GM12878 (cell line): Measurements from ENCODE around the gene FOXP1. TPM values are rescaled to one million over a fixed set of nuclear protein-coding genes. Genes with fewer than 3 reads are reported as not detected.

Experiments
- ATAC-seq: fragments of 200-7000 bp; cut with Tn5 transposase; 3 replicates; pipeline ENCODE4 v1.9.1; 2020; ENCODE audit warnings: mild to moderate bottlenecking, moderate library complexity
- BruUV-seq: library from RNA; stranded (reverse); fragments of 400-500 nt; replicated peaks from 2 replicates; lab custom pipeline; 2021; lab: Mats Ljungman, UMichigan
- CTCF ChIA-PET: fragments of 300-600 bp; sonication (Branson Sonifier 250); formaldehyde crosslinking; extraction: SDS; loops from one replicate; lab custom pipeline; 2021; ENCODE audit warnings: inconsistent platforms; lab: Yijun Ruan, JAX
- POLR2A ChIA-PET: fragments of 350-600 bp; formaldehyde crosslinking; extraction: SDS; loops from one replicate; lab custom pipeline; 2021; ENCODE audit warnings: inconsistent platforms; lab: Charles Lee
- RAD21 ChIA-PET: fragments of 300-600 bp; sonication (Branson Sonifier 250); formaldehyde crosslinking; loops from one replicate; lab custom pipeline; 2023; ENCODE audit warnings: antibody characterized with exemption; ENCODE audit not compliant: unreplicated experiment; lab: Charles Lee
- SMC1A ChIA-PET: fragments of 300-600 bp; sonication (Branson Sonifier 250); formaldehyde crosslinking; loops from one replicate; lab custom pipeline; 2023; ENCODE audit not compliant: unreplicated experiment, uncharacterized antibody; lab: Charles Lee
- DNase-seq: peaks from one replicate; pipeline ENCODE4 v3.0.0-alpha.2; 2011; ENCODE audit warnings: low read depth, low spot score
- FAIRE-seq: peaks from 3 replicates; lab custom pipeline; 2011; peaks lifted over from hg19 to GRCh38; lab: Jason Lieb, UNC
- H2AFZ ChIP-seq: 2 replicates; pipeline ENCODE4 v1.6.0; 2011; ENCODE audit warnings: low read depth, low read length, control low read depth; ENCODE audit not compliant: control insufficient read depth
- H3K27ac ChIP-seq: 2 replicates; pipeline ENCODE4 v1.5.1; 2011; ENCODE audit warnings: control low read depth; ENCODE audit not compliant: control insufficient read depth, insufficient read depth
- H3K27me3 ChIP-seq, 2 experiments: replicated peaks in 1 of 2; 2 replicates each; pipeline versions ENCODE4 v1.6.0 to v1.6.1; 2011; ENCODE audit warnings: low read length in 1 of 2; ENCODE audit not compliant: control insufficient read depth in 2 of 2, insufficient read depth in 2 of 2
- H3K36me3 ChIP-seq, 2 experiments: 2 replicates each; pipeline ENCODE4 v1.5.1; 2011; ENCODE audit warnings: low read length in 1 of 2; ENCODE audit not compliant: control insufficient read depth in 2 of 2, insufficient read depth in 2 of 2
- H3K4me1 ChIP-seq: 2 replicates; pipeline ENCODE4 v1.6.1; 2011; ENCODE audit warnings: mild to moderate bottlenecking, low read length, moderate library complexity, mixed read lengths; ENCODE audit not compliant: control insufficient read depth, insufficient read depth
- H3K4me2 ChIP-seq: 2 replicates; pipeline ENCODE4 v1.6.0; 2011; ENCODE audit warnings: control low read depth; ENCODE audit not compliant: control insufficient read depth, insufficient read depth
- H3K4me3 ChIP-seq: fragments of 200-600 bp; sonication (generic); 2 replicates; pipeline ENCODE4 v1.5.1; 2016
- H3K79me2 ChIP-seq: 2 replicates; pipeline ENCODE4 v1.6.0; 2011; ENCODE audit warnings: low read length; ENCODE audit not compliant: control insufficient read depth, insufficient read depth
- H3K9ac ChIP-seq: 2 replicates; pipeline ENCODE4 v1.8.0; 2011; ENCODE audit warnings: low read length, control low read depth, mixed read lengths; ENCODE audit not compliant: control insufficient read depth, insufficient read depth
- H3K9me3 ChIP-seq: replicated peaks from 3 replicates; pipeline ENCODE4 v1.5.1; 2011; ENCODE audit warnings: mild to moderate bottlenecking, low read length; ENCODE audit not compliant: control insufficient read depth, insufficient read depth
- H4K20me1 ChIP-seq: 2 replicates; pipeline ENCODE4 v1.6.0; 2011; ENCODE audit not compliant: control insufficient read depth, insufficient read depth
- BCL11A ChIP-seq: IDR thresholded peaks from 2 replicates; pipeline ENCODE4 v1.6.1; 2011; ENCODE audit warnings: low read depth, low read length
- E2F4 ChIP-seq: IDR thresholded peaks from 2 replicates; pipeline ENCODE4 v1.6.1; 2012; ENCODE audit warnings: low read depth, low read length, improper control_type of control experiment
- EP300 ChIP-seq, 2 experiments: fragments of 150-350 bp in 1 of 2; IDR thresholded peaks; 2 replicates each; pipeline ENCODE4 v1.6.1; 2011 to 2012; ENCODE audit warnings: low read depth in 2 of 2, low read length in 2 of 2, borderline replicate concordance in 1 of 2, improper control_type of control experiment in 1 of 2, inconsistent platforms in 1 of 2; ENCODE audit not compliant: control insufficient read depth in 1 of 2
- FOXK2 ChIP-seq: fragments of 450-650 bp; IDR thresholded peaks from 2 replicates; pipeline ENCODE4 v1.6.1; 2017; ENCODE audit warnings: mild to moderate bottlenecking, moderate library complexity
- TARDBP ChIP-seq: IDR thresholded peaks from 2 replicates; pipeline ENCODE4 v1.6.1; 2016; ENCODE audit warnings: borderline replicate concordance
- ZNF217 ChIP-seq: fragments of 450-650 bp; IDR thresholded peaks from 2 replicates; pipeline ENCODE4 v1.6.1; 2017; ENCODE audit warnings: antibody characterized with exemption, mild to moderate bottlenecking
- ZNF384 ChIP-seq: IDR thresholded peaks from 2 replicates; pipeline ENCODE4 v1.6.1; 2012; ENCODE audit warnings: low read depth, mild to moderate bottlenecking, low read length, improper control_type of control experiment, borderline replicate concordance
- WGBS: methylation state at CpG from one replicate; pipeline ENCODE4 v1.1.6; 2016; ENCODE audit warnings: low lambda C conversion rate; ENCODE audit not compliant: insufficient replicate concordance, insufficient coverage; ENCODE audit errors: missing lambda C conversion rate; 5-methylcytosine and 5-hydroxymethylcytosine counted together
- in situ Hi-C: fragments of 300-500 bp; cut with MboI; formaldehyde crosslinking; loops from 9 replicates; pipeline ENCODE4 v1.14.3; 2018; ENCODE audit warnings: mixed read lengths
- intact Hi-C: fragments of 100-400 bp; cut with micrococcal nuclease; formaldehyde crosslinking; loops from one replicate; pipeline ENCODE4 v1.14.2; 2022; ENCODE audit not compliant: unreplicated experiment
- polyA plus RNA-seq, 11 experiments: library from polyadenylated mRNA; depleted of rRNA in 4 of 11; unstranded in 6 of 11; stranded (reverse) in 5 of 11; fragments of >200 nt; fragmentation: Nextera tagmentation in 4 of 11; fragmentation: Illumina TruSeq in 1 of 11; extraction: Ambion mirVana in 4 of 11; extraction: Trizol in 1 of 11; gene quantifications; 1 replicate in 1 of 11; 2 replicates in 10 of 11; pipeline versions ENCODE4 v1.2.1 to v1.2.3, GENCODE V29; 2011 to 2016; ENCODE audit warnings: inconsistent platforms in 2 of 11, missing spikeins in 2 of 11, low read depth in 1 of 11
- total RNA-seq, 4 experiments: library from RNA; depleted of rRNA in 3 of 4; stranded (reverse); fragments of >200 nt in 3 of 4; fragmentation: Illumina TruSeq in 1 of 4; extraction: Trizol in 1 of 4; gene quantifications; 2 replicates each; pipeline versions ENCODE4 v1.2.1 to v1.2.3, GENCODE V29; 2013 to 2021
- TF ChIP-seq, protein P1 (sequence below): fragments of 450-650 bp; IDR thresholded peaks from 2 replicates; pipeline ENCODE4 v1.6.1; 2016; ENCODE audit warnings: mild to moderate bottlenecking, moderate library complexity, borderline replicate concordance
- TF ChIP-seq, protein P2 (sequence below): fragments of 450-650 bp; IDR thresholded peaks from 2 replicates; pipeline ENCODE4 v1.6.1; 2014; ENCODE audit warnings: mild to moderate bottlenecking

Gene FOXP1
- total and polyA plus RNA-seq, 10 of the 15 experiments (the other 5 are each of a cell fraction or from before 2014, with no cell fraction given), result 0.05 to 1.6 (median 0.20) TPM; not detected in 1

GRCh38 chr3:71530903-71531530 lies 52.5 kb downstream of the FOXP1 start:
- CTCF ChIA-PET, result no interaction called here

DNA sequence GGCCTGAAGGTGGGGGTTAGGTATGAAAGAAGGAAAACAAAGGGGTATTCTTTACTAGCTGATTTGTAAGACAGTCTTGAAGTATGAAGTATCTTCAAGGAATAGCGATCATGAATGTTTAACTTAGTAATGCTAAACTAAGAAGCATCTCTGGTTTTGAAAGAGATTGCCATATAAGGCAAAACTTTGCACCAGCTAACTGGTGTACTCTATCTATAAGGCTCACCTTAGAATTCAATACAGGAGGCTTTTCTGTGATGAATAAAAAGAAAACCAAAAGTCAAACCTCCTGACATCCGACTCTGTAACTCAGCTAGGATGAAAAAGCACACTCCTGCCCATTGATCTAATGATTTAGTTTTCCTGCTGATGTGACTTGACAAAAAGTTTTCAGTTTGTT lies 54.7 kb downstream of the FOXP1 start:
- ChIA-PET POLR2A (no interaction called here), RAD21 (no interaction called here), CTCF (no interaction called here), SMC1A (no interaction called here)
- in situ Hi-C loops (no loop called here), intact Hi-C loops (no loop called here)
- Histone ChIP-seq H3K9ac (no peak overlapping the region), H3K4me1 (no peaks in the 10 kb centered on the region), H3K27ac (no peak overlapping the region), H2AFZ (no peak overlapping the region), H3K4me2 (no peak overlapping the region), H3K4me3 (no peak overlapping the region), H3K9me3 (no peaks in the 10 kb centered on the region), H3K27me3 (no peaks in the 10 kb centered on the region), H4K20me1 (no peaks in the 10 kb centered on the region), H3K79me2 (no peaks in the 10 kb centered on the region), H3K36me3 (no peaks in the 10 kb centered on the region)
- DNase-seq (no peak), ATAC-seq (no peak), FAIRE-seq (no peak)
- WGBS, result 15% methylated on average over 2 of the region's 2 CpGs
- BruUV-seq, result no TSS peak
- no peak for TF ChIP-seq TARDBP
- no peak for TF ChIP-seq E2F4
- no peak for TF ChIP-seq BCL11A
- TF ChIP-seq, protein P1, sequence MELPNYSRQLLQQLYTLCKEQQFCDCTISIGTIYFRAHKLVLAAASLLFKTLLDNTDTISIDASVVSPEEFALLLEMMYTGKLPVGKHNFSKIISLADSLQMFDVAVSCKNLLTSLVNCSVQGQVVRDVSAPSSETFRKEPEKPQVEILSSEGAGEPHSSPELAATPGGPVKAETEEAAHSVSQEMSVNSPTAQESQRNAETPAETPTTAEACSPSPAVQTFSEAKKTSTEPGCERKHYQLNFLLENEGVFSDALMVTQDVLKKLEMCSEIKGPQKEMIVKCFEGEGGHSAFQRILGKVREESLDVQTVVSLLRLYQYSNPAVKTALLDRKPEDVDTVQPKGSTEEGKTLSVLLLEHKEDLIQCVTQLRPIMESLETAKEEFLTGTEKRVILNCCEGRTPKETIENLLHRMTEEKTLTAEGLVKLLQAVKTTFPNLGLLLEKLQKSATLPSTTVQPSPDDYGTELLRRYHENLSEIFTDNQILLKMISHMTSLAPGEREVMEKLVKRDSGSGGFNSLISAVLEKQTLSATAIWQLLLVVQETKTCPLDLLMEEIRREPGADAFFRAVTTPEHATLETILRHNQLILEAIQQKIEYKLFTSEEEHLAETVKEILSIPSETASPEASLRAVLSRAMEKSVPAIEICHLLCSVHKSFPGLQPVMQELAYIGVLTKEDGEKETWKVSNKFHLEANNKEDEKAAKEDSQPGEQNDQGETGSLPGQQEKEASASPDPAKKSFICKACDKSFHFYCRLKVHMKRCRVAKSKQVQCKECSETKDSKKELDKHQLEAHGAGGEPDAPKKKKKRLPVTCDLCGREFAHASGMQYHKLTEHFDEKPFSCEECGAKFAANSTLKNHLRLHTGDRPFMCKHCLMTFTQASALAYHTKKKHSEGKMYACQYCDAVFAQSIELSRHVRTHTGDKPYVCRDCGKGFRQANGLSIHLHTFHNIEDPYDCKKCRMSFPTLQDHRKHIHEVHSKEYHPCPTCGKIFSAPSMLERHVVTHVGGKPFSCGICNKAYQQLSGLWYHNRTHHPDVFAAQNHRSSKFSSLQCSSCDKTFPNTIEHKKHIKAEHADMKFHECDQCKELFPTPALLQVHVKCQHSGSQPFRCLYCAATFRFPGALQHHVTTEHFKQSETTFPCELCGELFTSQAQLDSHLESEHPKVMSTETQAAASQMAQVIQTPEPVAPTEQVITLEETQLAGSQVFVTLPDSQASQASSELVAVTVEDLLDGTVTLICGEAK, result no peak
- TF ChIP-seq ZNF217, result no peak

More at GRCh38 chr3:71530903-71531530, 52.5 kb downstream of the FOXP1 start:
- SMC1A ChIA-PET, result no interaction called here
- no peaks in the 10 kb centered on the region for H3K36me3 ChIP-seq
- H3K9me3 ChIP-seq, result no peaks in the 10 kb centered on the region
- RAD21 ChIA-PET, result no interaction called here
- H3K79me2 ChIP-seq, result no peaks in the 10 kb centered on the region
- no peak overlapping the region for H3K4me3 ChIP-seq
- H3K27ac ChIP-seq, result no peak overlapping the region
- intact Hi-C loops (no loop called here), in situ Hi-C loops (no loop called here)
- ATAC-seq (no peak), FAIRE-seq (no peak), DNase-seq (no peak)
- no peaks in the 10 kb centered on the region for H3K4me1 ChIP-seq
- H3K4me2 ChIP-seq, result no peak overlapping the region
- TF ChIP-seq FOXK2 (no peak), ZNF384 (no peak), EP300 (IDR thresholded peaks at IDR 0.05; ENCODE audit: borderline replicate concordance in 1 of 2, control insufficient read depth in 1 of 2, low read depth in 2 of 2, low read length in 2 of 2) (no peak)
- TF ChIP-seq, protein P2, sequence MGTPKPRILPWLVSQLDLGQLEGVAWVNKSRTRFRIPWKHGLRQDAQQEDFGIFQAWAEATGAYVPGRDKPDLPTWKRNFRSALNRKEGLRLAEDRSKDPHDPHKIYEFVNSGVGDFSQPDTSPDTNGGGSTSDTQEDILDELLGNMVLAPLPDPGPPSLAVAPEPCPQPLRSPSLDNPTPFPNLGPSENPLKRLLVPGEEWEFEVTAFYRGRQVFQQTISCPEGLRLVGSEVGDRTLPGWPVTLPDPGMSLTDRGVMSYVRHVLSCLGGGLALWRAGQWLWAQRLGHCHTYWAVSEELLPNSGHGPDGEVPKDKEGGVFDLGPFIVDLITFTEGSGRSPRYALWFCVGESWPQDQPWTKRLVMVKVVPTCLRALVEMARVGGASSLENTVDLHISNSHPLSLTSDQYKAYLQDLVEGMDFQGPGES, result no peak
- H3K9ac ChIP-seq, result no peak overlapping the region
- no peaks in the 10 kb centered on the region for H4K20me1 ChIP-seq
- no TSS peak for BruUV-seq
- WGBS, result 34% methylated on average over 9 of the region's 9 CpGs
- H3K27me3 ChIP-seq, result no peaks in the 10 kb centered on the region; a peak in 1 of 4 replicates
- no peak overlapping the region for H2AFZ ChIP-seq
- POLR2A ChIA-PET, result no interaction called here
